ENCODE measurements around the gene PRUNE1.
A peak's percentile ranks its signal among the peaks of the same experiment; 100 is the strongest.

PRUNE1 gene

GRCh38 chr1:151051356-151052009 lies 43.2 kb downstream of the PRUNE1 start:
- Histone ChIP-seq H3K36me3 (replicated peaks) (peaks cover 58% of the 10 kb centered on the region), H3K27ac (no peak overlapping the region)

GRCh38 chr1:151054971-151055547 lies 46.8 kb downstream of the PRUNE1 start:
- Histone ChIP-seq H3K27ac (no peak overlapping the region), H3K36me3 (replicated peaks) (peaks cover 67% of the 10 kb centered on the region), H3K27me3 (replicated peaks) (no peaks in the 10 kb centered on the region), H3K4me3 (ENCODE audit: low read depth, low read length) (no peak overlapping the region)
- no peak for DNase-seq
- no peak for TF ChIP-seq CTCF (IDR thresholded peaks at IDR 0.05; ENCODE audit: low read depth, low read length, missing control alignments)
- in situ Hi-C loops (cut with HindIII; ENCODE audit: low pct_ligation_motif_present, low sequenced_read_pairs), result no loop called here

More at GRCh38 chr1:151051356-151052009, 43.2 kb downstream of the PRUNE1 start:
- Histone ChIP-seq H3K27me3 (replicated peaks) (no peaks in the 10 kb centered on the region), H3K4me3 (ENCODE audit: low read depth, low read length) (no peak overlapping the region)
- in situ Hi-C loops (cut with HindIII; ENCODE audit: low pct_ligation_motif_present, low sequenced_read_pairs), result no loop called here
- TF ChIP-seq CTCF (IDR thresholded peaks at IDR 0.05; ENCODE audit: low read depth, low read length, missing control alignments), result no peak
- DNase-seq, result no peak

- peaks cover 64% of the 10 kb centered on the region for H3K36me3 ChIP-seq (replicated peaks)
- no peak for TF ChIP-seq CTCF (IDR thresholded peaks at IDR 0.05; ENCODE audit: low read depth, low read length, missing control alignments)
- H3K4me3 ChIP-seq (ENCODE audit: low read depth, low read length), result no peak overlapping the region
- no peaks in the 10 kb centered on the region for H3K27me3 ChIP-seq (replicated peaks)
- in situ Hi-C loops (cut with HindIII; ENCODE audit: low pct_ligation_motif_present, low sequenced_read_pairs), result no loop called here
- H3K27ac ChIP-seq, result no peak overlapping the region
- no peak for DNase-seq
Observed at GRCh38 chr1:151055581-151055980, 47.3 kb downstream of the PRUNE1 start.

- DNase-seq, result no peak
- Histone ChIP-seq H3K27ac (no peak overlapping the region), H3K27me3 (replicated peaks) (no peaks in the 10 kb centered on the region), H3K4me3 (ENCODE audit: low read depth, low read length) (no peak overlapping the region), H3K36me3 (replicated peaks) (peaks cover 59% of the 10 kb centered on the region)
- in situ Hi-C loops (cut with HindIII; ENCODE audit: low pct_ligation_motif_present, low sequenced_read_pairs), result no loop called here
- TF ChIP-seq CTCF (IDR thresholded peaks at IDR 0.05; ENCODE audit: low read depth, low read length, missing control alignments), result no peak
Observed at GRCh38 chr1:151056149-151056548, 47.9 kb downstream of the PRUNE1 start.

GRCh38 chr1:151058692-151059091 lies 50.4 kb downstream of the PRUNE1 start:
- H3K36me3 ChIP-seq (replicated peaks), result peaks cover 40% of the 10 kb centered on the region
- in situ Hi-C loops (cut with HindIII; ENCODE audit: low pct_ligation_motif_present, low sequenced_read_pairs), result no loop called here
- DNase-seq, result no peak
- H3K27ac ChIP-seq, result peak overlapping the region; percentile 90
- no peaks in the 10 kb centered on the region for H3K27me3 ChIP-seq (replicated peaks)
- no peak for TF ChIP-seq CTCF (IDR thresholded peaks at IDR 0.05; ENCODE audit: low read depth, low read length, missing control alignments)
- peak overlapping the region; percentile 89 for H3K4me3 ChIP-seq (ENCODE audit: low read depth, low read length)
